HCT116 (cell line): ENCODE data around the gene ANO2. TPM values are rescaled to one million over a fixed set of nuclear protein-coding genes. Genes with fewer than 3 reads are reported as not detected.

ENCODE experiments used
- ATAC-seq: fragments of 200-7000 bp; cut with Tn5 transposase; 2 replicates; pipeline ENCODE4 v1.9.1; 2020; ENCODE audit warnings: mild to moderate bottlenecking, moderate library complexity
- BruUV-seq: library from RNA; stranded (reverse); fragments of 400-500 nt; replicated peaks from 2 replicates; lab custom pipeline; 2021; lab: Mats Ljungman, UMichigan
- CTCF ChIA-PET: fragments of 300-600 bp; sonication (Branson Sonifier 250); formaldehyde crosslinking; loops from one replicate; lab custom pipeline; 2021; ENCODE audit warnings: antibody characterized with exemption; lab: Charles Lee
- POLR2A ChIA-PET: fragments of 300-600, 350-600 bp; sonication (Branson Sonifier 250); formaldehyde crosslinking; loops from one replicate; lab custom pipeline; 2021; ENCODE audit warnings: antibody characterized with exemption; lab: Charles Lee
- RAD21 ChIA-PET, 2 experiments: fragments of 300-600 bp; sonication (Branson Sonifier 250); formaldehyde crosslinking; loops; one replicate each; lab custom pipeline; 2023; ENCODE audit warnings: low total read pairs in 2 of 2; ENCODE audit not compliant: uncharacterized antibody in 2 of 2, unreplicated experiment in 2 of 2, low non-redundant PET in 1 of 2; lab: Charles Lee
- DNase-seq: peaks from one replicate; pipeline ENCODE4 v3.0.0-alpha.2; 2010; ENCODE audit warnings: low read depth, low spot score
- H2AFZ ChIP-seq: fragments of 200-600 bp; shearing (Covaris generic), sonication (generic); 2 replicates; pipeline ENCODE4 v1.6.1; 2017; ENCODE audit warnings: low read depth, mixed run types, mixed read lengths, antibody characterized with exemption, low read length; ENCODE audit not compliant: poor library complexity, severe bottlenecking
- H3K27ac ChIP-seq: 2 replicates; pipeline ENCODE4 v1.5.1; 2012; ENCODE audit warnings: low read depth, low read length
- H3K27me3 ChIP-seq: fragments of 200-600 bp; sonication (generic); 2 replicates; pipeline ENCODE4 v1.6.1; 2016; ENCODE audit warnings: mixed run types, low read length, mixed read lengths; ENCODE audit not compliant: insufficient read depth
- H3K36me3 ChIP-seq, 2 experiments: fragments of 200-500 bp in 1 of 2; fragments of 200-600 bp in 1 of 2; sonication (Bioruptor generic) in 1 of 2; sonication (generic) in 1 of 2; 2 replicates each; pipeline versions ENCODE4 v1.5.1 to v1.6.1; 2014 to 2016; ENCODE audit warnings: low read length in 2 of 2, inconsistent platforms in 1 of 2, mixed read lengths in 1 of 2, mixed run types in 1 of 2; ENCODE audit not compliant: insufficient read depth in 2 of 2, control insufficient read depth in 1 of 2
- H3K4me1 ChIP-seq, 2 experiments: fragments of 200-600 bp in 1 of 2; sonication (generic) in 1 of 2; 2 replicates each; pipeline versions ENCODE4 v1.5.1 to v1.6.1; 2012 to 2017; ENCODE audit warnings: low read length in 2 of 2, inconsistent platforms in 1 of 2, mild to moderate bottlenecking in 1 of 2, mixed read lengths in 1 of 2, mixed run types in 1 of 2, moderate library complexity in 1 of 2; ENCODE audit not compliant: insufficient read depth in 2 of 2, control insufficient read depth in 1 of 2
- H3K4me2 ChIP-seq: fragments of 200-600 bp; sonication (generic); 2 replicates; pipeline ENCODE4 v1.6.1; 2017; ENCODE audit warnings: mixed run types, low read length, mixed read lengths
- H3K4me3 ChIP-seq, 2 experiments: fragments of 200-600 bp in 1 of 2; sonication (generic) in 1 of 2; replicated peaks in 1 of 2; 2 replicates each; pipeline ENCODE4 v1.5.1; 2011 to 2016; ENCODE audit warnings: low read length in 2 of 2, control low read depth in 1 of 2, low read depth in 1 of 2, mild to moderate bottlenecking in 1 of 2, mixed read lengths in 1 of 2, mixed run types in 1 of 2
- H3K79me2 ChIP-seq: fragments of 200-600 bp; sonication (generic); 2 replicates; pipeline ENCODE4 v1.6.1; 2017; ENCODE audit warnings: mild to moderate bottlenecking, mixed run types, low read length, moderate library complexity, mixed read lengths; ENCODE audit not compliant: insufficient read depth
- H3K9ac ChIP-seq: fragments of 200-600 bp; sonication (generic); 2 replicates; pipeline ENCODE4 v1.6.1; 2016; ENCODE audit warnings: low read length, mixed read lengths
- H3K9me2 ChIP-seq: fragments of 200-600 bp; sonication (generic), shearing (Covaris generic); 2 replicates; pipeline ENCODE4 v1.6.1; 2017; ENCODE audit warnings: mixed run types, mild to moderate bottlenecking, moderate library complexity; ENCODE audit not compliant: insufficient read depth
- H3K9me3 ChIP-seq, 2 experiments: fragments of 200-500 bp in 1 of 2; fragments of 200-600 bp in 1 of 2; sonication (Bioruptor generic) in 1 of 2; sonication (generic) in 1 of 2; 2 replicates each; pipeline ENCODE4 v1.6.1; 2014 to 2017; ENCODE audit warnings: low read length in 2 of 2, mixed read lengths in 2 of 2, inconsistent platforms in 1 of 2, low read depth in 1 of 2, mild to moderate bottlenecking in 1 of 2, mixed run types in 1 of 2, moderate library complexity in 1 of 2; ENCODE audit not compliant: control insufficient read depth in 1 of 2, insufficient read depth in 1 of 2
- H4K20me1 ChIP-seq: fragments of 200-600 bp; sonication (generic), shearing (Covaris generic); 2 replicates; pipeline ENCODE4 v1.6.1; 2017; ENCODE audit warnings: mixed run types, mild to moderate bottlenecking, moderate library complexity; ENCODE audit not compliant: insufficient read depth
- EGR1 ChIP-seq: IDR thresholded peaks from 2 replicates; pipeline ENCODE4 v1.6.1; 2012; ENCODE audit warnings: low read depth
- EZH2phosphoT487 ChIP-seq: fragments of 200-600 bp; IDR thresholded peaks from 2 replicates; pipeline ENCODE4 v1.6.1; 2018; ENCODE audit warnings: antibody characterized with exemption, borderline replicate concordance
- SP1 ChIP-seq: IDR thresholded peaks from 2 replicates; pipeline ENCODE4 v1.6.1; 2012; ENCODE audit warnings: low read depth
- SRF ChIP-seq: IDR thresholded peaks from 2 replicates; pipeline ENCODE4 v1.6.1; 2012; ENCODE audit warnings: low read depth
- intact Hi-C: fragments of 100-400 bp; cut with micrococcal nuclease; formaldehyde crosslinking; loops from 2 replicates; pipeline ENCODE4 v1.10.0; 2022
- total RNA-seq: library from RNA; stranded (reverse); gene quantifications from one replicate; pipeline ENCODE4 v1.2.1, GENCODE V29; 2021; ENCODE audit not compliant: unreplicated experiment
- TF ChIP-seq, protein P1 (sequence below): IDR thresholded peaks from 2 replicates; pipeline ENCODE4 v1.6.1; 2012
- TF ChIP-seq, protein P2 (sequence below): IDR thresholded peaks from 2 replicates; pipeline ENCODE4 v1.6.1; 2011; ENCODE audit warnings: mild to moderate bottlenecking, low read length, moderate library complexity; ENCODE audit not compliant: insufficient replicate concordance; ENCODE audit errors: extremely low read depth

ANO2 gene
- total RNA-seq, 1 experiment from 2014 or later, result not detected

- intact Hi-C loops, result no loop called here
- ChIA-PET POLR2A (no interaction called here), CTCF (no interaction called here), RAD21 (no interaction called here)
- no peaks in the 10 kb centered on the region for H3K9me3 ChIP-seq
- BruUV-seq, result no TSS peak
- ATAC-seq, result no peak
- H3K36me3 ChIP-seq, result no peaks in the 10 kb centered on the region
- TF ChIP-seq EZH2phosphoT487, result no peak
- TF ChIP-seq, protein P1, sequence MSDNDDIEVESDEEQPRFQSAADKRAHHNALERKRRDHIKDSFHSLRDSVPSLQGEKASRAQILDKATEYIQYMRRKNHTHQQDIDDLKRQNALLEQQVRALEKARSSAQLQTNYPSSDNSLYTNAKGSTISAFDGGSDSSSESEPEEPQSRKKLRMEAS, result no peak
- TF ChIP-seq SP1, result no peak
- TF ChIP-seq, protein P2, sequence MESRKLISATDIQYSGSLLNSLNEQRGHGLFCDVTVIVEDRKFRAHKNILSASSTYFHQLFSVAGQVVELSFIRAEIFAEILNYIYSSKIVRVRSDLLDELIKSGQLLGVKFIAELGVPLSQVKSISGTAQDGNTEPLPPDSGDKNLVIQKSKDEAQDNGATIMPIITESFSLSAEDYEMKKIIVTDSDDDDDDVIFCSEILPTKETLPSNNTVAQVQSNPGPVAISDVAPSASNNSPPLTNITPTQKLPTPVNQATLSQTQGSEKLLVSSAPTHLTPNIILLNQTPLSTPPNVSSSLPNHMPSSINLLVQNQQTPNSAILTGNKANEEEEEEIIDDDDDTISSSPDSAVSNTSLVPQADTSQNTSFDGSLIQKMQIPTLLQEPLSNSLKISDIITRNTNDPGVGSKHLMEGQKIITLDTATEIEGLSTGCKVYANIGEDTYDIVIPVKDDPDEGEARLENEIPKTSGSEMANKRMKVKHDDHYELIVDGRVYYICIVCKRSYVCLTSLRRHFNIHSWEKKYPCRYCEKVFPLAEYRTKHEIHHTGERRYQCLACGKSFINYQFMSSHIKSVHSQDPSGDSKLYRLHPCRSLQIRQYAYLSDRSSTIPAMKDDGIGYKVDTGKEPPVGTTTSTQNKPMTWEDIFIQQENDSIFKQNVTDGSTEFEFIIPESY, result no peak
- H2AFZ ChIP-seq, result no peak overlapping the region
- H3K9ac ChIP-seq, result no peak overlapping the region
- DNase-seq, result no peak
- H3K4me2 ChIP-seq, result no peak overlapping the region
- H3K27ac ChIP-seq, result no peak overlapping the region
- H3K27me3 ChIP-seq, result peaks cover 21% of the 10 kb centered on the region; the same call in 1 of the 2 replicates
- H3K9me2 ChIP-seq, result no peaks in the 10 kb centered on the region
- H4K20me1 ChIP-seq, result no peaks in the 10 kb centered on the region
- no peak overlapping the region for H3K4me3 ChIP-seq
- H3K4me1 ChIP-seq, result no peaks in the 10 kb centered on the region
- no peaks in the 10 kb centered on the region for H3K79me2 ChIP-seq
Observed at GRCh38 chr12:5592310-5592709, 352.7 kb downstream of the ANO2 start.

DNA sequence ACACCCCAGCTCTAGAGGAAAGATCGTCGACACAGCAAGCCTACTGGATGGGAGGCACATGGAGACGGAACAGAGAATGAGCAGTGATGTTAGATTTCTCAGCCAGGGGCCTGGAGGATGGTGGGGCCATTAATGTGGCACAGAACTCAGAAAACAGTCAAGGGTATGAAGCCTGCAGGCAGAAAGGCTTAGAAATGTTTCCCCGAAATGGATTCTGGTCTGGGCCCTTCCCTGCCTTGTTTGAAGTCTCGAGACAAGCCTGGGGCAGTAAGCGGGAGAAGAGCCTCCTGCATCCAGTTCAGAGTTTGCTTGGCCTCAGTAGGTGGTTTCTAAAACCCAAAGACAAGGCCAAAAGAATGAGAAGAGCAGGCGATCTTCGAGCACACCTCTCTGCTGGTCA lies 354.7 kb downstream of the ANO2 start:
- H3K9ac ChIP-seq, result no peak overlapping the region
- no TSS peak for BruUV-seq
- no peaks in the 10 kb centered on the region for H3K36me3 ChIP-seq
- no peak overlapping the region for H3K27ac ChIP-seq
- peaks cover 2 to 8% of the 10 kb centered on the region in 2 experiments; a peak in 3 of 4 replicates for H3K4me1 ChIP-seq
- ChIA-PET POLR2A (no interaction called here), RAD21 (no interaction called here)
- no peak overlapping the region for H3K4me2 ChIP-seq
- peaks cover 21% of the 10 kb centered on the region; the same call in 1 of the 2 replicates for H3K27me3 ChIP-seq
- no peaks in the 10 kb centered on the region for H3K9me2 ChIP-seq
- H3K79me2 ChIP-seq, result no peaks in the 10 kb centered on the region
- H4K20me1 ChIP-seq, result no peaks in the 10 kb centered on the region
- H2AFZ ChIP-seq, result no peak overlapping the region
- H3K4me3 ChIP-seq, result no peak overlapping the region
- TF ChIP-seq EZH2phosphoT487, result no peak
- no peak for TF ChIP-seq SRF
- TF ChIP-seq EGR1, result no peak
- TF ChIP-seq, all 23 proteins: peak for 0
- DNase-seq (no peak), ATAC-seq (no peak)
- H3K9me3 ChIP-seq, result no peaks in the 10 kb centered on the region
- intact Hi-C loops, result no loop called here
- CTCF ChIA-PET, result no interaction called here
